ENCODE measurements around the gene RUBCNL.
"Not testable (repeated sequence)": the region's sequence is repeated elsewhere in the genome, so short reads cannot be mapped to it uniquely, and the experiment has no call there.

Gene RUBCNL, protein sequence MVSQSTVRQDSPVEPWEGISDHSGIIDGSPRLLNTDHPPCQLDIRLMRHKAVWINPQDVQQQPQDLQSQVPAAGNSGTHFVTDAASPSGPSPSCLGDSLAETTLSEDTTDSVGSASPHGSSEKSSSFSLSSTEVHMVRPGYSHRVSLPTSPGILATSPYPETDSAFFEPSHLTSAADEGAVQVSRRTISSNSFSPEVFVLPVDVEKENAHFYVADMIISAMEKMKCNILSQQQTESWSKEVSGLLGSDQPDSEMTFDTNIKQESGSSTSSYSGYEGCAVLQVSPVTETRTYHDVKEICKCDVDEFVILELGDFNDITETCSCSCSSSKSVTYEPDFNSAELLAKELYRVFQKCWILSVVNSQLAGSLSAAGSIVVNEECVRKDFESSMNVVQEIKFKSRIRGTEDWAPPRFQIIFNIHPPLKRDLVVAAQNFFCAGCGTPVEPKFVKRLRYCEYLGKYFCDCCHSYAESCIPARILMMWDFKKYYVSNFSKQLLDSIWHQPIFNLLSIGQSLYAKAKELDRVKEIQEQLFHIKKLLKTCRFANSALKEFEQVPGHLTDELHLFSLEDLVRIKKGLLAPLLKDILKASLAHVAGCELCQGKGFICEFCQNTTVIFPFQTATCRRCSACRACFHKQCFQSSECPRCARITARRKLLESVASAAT

DNA sequence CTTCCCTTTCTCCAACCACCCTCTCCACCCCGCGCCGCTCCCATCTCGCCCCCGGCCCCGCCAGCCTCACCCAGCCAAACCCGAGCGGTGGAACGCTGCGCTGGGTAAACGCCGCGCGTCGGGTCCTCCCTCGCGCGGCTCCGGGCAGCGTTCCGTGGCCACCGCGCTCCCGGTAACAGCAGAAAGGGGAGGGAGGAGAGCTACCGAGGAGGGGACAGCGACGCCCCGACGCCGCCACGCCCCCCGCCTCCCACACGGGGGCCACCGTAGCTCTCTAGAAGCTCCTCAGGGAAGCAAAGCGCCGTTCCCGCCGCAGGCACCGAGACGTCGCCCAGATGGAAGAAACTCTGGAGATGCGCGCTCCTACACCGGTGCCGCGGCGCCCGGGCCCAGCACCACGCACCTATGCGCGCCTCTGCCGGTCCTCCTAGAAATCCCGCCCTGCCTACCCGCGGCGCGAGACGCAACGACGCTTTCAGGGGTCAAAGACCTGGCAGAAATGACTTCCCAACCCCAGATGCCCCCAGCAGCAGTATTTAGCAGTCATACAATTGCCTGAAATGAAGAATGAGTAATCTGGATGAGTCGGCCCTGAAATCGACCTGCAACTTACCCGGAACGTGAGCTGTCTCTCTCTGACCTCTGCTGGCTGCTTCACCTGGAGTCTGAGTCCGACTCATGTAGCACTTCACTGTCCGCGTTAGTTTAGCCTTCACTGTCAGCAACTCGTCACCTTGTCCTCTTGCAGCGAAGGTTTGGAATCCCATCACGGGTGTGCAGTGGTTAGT is at the start of gene RUBCNL:
TSS of gene RUBCNL (minus strand) at position 189 of the 788 bp plus-strand sequence. CDS start 14,777 bp downstream, outside the sequence.
- peak within 1 kb of the TSS; percentile 83 for H3K4me3 ChIP-seq (ENCODE audit: low read length)
- H3K27me3 ChIP-seq (ENCODE audit: control insufficient read depth, insufficient read depth, low read length): peaks cover 50% of the 10 kb centered on the region
- H3K9me3 ChIP-seq (ENCODE audit: control insufficient read depth, low read depth, low read length): no peaks in the 10 kb centered on the region
- no peak within 1 kb of the TSS for H3K27ac ChIP-seq (ENCODE audit: low read length)
- no peaks in the 10 kb centered on the region for H3K36me3 ChIP-seq (ENCODE audit: control insufficient read depth, low read depth, low read length)
- H3K9ac ChIP-seq (ENCODE audit: low read length): no peak within 1 kb of the TSS
- peaks cover 8% of the 10 kb centered on the region for H3K4me1 ChIP-seq (ENCODE audit: control insufficient read depth, low read depth, low read length)

DNA sequence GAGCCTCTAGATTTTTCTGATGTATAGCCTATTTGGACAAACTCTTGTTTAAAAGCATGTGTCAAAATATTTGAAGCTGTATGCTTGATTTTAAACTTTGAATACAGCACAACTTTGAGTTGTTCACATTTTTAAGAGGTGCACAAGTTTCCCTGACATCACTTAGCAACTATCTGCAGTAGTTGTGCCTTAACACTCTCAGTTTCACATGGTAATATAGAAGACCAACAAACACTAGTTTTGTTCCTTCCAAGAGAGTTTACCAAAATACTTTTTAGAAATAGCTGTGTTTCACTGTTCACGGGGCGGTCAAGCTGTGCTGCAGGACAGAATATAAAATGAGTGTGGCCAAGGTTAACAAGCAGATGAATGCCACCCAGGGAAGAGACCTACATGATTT is 42.5 kb upstream of the RUBCNL start:
- H3K36me3 ChIP-seq (ENCODE audit: control insufficient read depth, low read depth, low read length); H3K4me3 ChIP-seq (ENCODE audit: low read length); H3K9me3 ChIP-seq (ENCODE audit: control insufficient read depth, low read depth, low read length); H3K9ac ChIP-seq (ENCODE audit: low read length); H3K4me1 ChIP-seq (ENCODE audit: control insufficient read depth, low read depth, low read length); H3K27me3 ChIP-seq (ENCODE audit: control insufficient read depth, insufficient read depth, low read length); H3K27ac ChIP-seq (ENCODE audit: low read length): not testable (repeated sequence)

DNA sequence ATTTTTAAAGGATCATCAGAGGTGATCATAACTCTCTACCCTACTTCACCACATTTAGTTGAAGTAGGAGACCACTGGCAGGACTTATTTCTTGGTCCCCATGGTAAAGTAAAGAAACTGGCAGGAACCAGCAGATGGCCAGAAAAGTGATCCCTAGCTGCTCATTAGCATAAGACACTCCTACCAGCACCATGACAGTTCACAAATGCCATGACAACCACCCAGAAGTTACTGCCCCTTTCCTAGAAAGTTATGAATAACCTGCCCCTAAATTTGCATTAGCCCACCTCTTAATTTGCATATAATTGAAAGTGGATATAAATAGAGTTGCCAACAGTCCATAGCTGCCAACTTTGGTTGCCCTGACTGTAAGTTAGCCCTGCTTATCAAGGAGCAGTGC is 18.4 kb upstream of the RUBCNL start:
- Histone ChIP-seq H3K27ac (ENCODE audit: low read length) (no peak overlapping the region), H3K27me3 (ENCODE audit: control insufficient read depth, insufficient read depth, low read length) (no peaks in the 10 kb centered on the region), H3K36me3 (ENCODE audit: control insufficient read depth, low read depth, low read length) (no peaks in the 10 kb centered on the region), H3K9ac (ENCODE audit: low read length) (no peak overlapping the region), H3K4me3 (ENCODE audit: low read length) (no peak overlapping the region), H3K4me1 (ENCODE audit: control insufficient read depth, low read depth, low read length) (no peaks in the 10 kb centered on the region), H3K9me3 (ENCODE audit: control insufficient read depth, low read depth, low read length) (no peaks in the 10 kb centered on the region)

DNA sequence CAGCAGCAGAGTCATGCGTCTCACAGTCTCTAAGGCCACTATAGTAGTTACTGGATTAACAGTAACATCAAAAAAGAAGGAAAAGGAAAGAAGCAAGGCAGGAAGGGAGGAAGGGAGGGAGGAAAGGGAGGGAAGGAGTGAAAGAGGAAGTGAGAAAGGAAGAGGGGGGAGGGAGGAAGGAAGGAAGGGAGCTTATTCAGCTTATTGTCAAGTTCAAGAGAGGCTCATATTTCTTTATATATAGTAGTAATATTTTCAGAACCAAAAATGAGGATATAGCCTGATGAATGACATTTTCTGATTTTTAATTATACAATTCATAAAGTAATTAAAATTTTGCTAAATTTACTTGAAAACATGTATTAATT is 17.7 kb upstream of the RUBCNL start:
- no peaks in the 10 kb centered on the region for H3K27me3 ChIP-seq (ENCODE audit: control insufficient read depth, insufficient read depth, low read length)
- H3K27ac ChIP-seq (ENCODE audit: low read length): no peak overlapping the region
- H3K4me3 ChIP-seq (ENCODE audit: low read length): no peak overlapping the region
- no peaks in the 10 kb centered on the region for H3K36me3 ChIP-seq (ENCODE audit: control insufficient read depth, low read depth, low read length)
- H3K9ac ChIP-seq (ENCODE audit: low read length): no peak overlapping the region
- no peaks in the 10 kb centered on the region for H3K9me3 ChIP-seq (ENCODE audit: control insufficient read depth, low read depth, low read length)
- H3K4me1 ChIP-seq (ENCODE audit: control insufficient read depth, low read depth, low read length): no peaks in the 10 kb centered on the region

DNA sequence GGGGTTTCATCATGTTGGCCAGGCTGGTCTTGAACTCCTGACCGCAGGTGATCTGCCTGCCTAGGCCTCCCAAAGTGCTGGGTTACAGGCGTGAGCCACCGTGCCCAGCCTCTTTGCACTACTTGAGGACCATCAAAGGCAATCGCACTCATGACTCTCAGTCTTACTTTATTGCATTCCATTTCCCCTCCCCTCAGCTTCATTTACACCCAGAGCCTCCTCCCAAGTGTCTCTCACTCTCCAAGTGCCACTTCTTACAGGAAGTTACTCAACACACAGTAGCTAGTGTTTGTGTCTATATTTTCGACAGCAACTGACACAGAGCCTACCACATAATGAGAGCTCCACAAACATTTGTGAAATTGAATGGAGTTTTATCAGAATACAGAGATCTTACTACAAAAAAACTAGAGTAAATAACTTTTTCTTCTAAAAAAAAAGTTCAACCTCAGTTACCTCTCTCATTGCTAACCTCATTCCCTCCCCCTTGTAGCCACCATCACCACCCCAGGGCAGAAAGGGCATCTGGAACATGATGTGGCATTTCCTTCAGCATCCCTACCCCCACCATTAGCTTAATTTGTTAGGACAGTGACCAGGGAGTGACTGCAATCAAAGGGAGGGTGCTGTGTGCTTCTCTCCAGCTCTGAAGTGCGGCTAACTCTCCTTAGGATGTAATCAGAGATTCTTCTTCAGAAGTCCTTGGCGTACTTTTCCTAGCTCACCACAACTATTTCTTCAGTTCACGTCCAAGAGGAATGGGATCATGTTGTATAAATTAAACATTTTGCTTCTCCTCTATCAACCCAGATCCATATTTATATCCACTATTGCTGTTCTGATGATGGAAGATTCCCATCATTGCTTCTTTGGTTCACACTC is 17.0 kb upstream of the RUBCNL start:
- Histone ChIP-seq H3K4me3 (ENCODE audit: low read length) (no peak overlapping the region), H3K27ac (ENCODE audit: low read length) (no peak overlapping the region), H3K36me3 (ENCODE audit: control insufficient read depth, low read depth, low read length) (no peaks in the 10 kb centered on the region), H3K9ac (ENCODE audit: low read length) (no peak overlapping the region), H3K27me3 (ENCODE audit: control insufficient read depth, insufficient read depth, low read length) (no peaks in the 10 kb centered on the region), H3K4me1 (ENCODE audit: control insufficient read depth, low read depth, low read length) (no peaks in the 10 kb centered on the region), H3K9me3 (ENCODE audit: control insufficient read depth, low read depth, low read length) (no peaks in the 10 kb centered on the region)

DNA sequence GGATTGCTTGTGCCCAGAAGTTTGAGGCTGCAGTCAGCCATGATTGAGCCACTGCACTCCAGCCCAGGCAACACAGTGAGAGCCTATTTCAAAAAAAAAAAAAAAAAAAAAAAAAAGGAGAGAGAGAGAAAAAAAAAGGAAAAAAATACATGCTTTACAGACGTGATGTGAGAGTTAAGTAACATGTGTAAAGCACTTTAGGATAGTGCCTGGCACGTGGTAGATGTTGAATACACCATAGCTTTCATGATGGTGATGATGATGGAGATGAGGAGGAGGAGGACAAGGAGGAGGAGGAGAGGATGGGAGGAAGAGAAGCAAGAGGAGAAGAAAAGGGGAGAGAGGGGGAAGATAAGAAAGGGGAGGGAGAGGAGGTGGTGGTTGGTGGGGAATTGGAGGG is 15.1 kb upstream of the RUBCNL start:
- no peaks in the 10 kb centered on the region for H3K9me3 ChIP-seq (ENCODE audit: control insufficient read depth, low read depth, low read length)
- H3K4me3 ChIP-seq (ENCODE audit: low read length): no peak overlapping the region
- no peak overlapping the region for H3K27ac ChIP-seq (ENCODE audit: low read length)
- H3K27me3 ChIP-seq (ENCODE audit: control insufficient read depth, insufficient read depth, low read length): no peaks in the 10 kb centered on the region
- H3K4me1 ChIP-seq (ENCODE audit: control insufficient read depth, low read depth, low read length): no peaks in the 10 kb centered on the region
- no peaks in the 10 kb centered on the region for H3K36me3 ChIP-seq (ENCODE audit: control insufficient read depth, low read depth, low read length)
- H3K9ac ChIP-seq (ENCODE audit: low read length): no peak overlapping the region

DNA sequence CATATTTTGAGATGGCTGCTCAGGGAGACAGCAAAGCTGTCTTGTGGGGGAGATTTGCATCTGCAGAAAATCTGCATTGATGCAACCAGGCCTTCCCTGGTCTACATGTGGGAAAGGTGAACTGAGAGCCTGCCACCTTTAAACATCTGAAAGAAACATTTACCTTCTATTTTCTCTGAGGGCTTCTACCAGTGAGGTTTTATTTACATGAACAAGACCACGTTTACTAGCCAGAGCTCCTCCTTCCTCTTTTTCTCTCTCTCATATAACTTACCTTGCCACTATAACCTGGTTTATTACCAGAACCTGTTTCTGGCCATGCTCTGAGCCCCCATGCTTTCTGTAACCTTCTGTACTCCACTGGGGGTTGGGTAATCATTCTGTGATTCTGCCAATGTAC is 14.4 kb upstream of the RUBCNL start:
- no peak overlapping the region for H3K27ac ChIP-seq (ENCODE audit: low read length)
- H3K4me3 ChIP-seq (ENCODE audit: low read length): no peak overlapping the region
- H3K4me1 ChIP-seq (ENCODE audit: control insufficient read depth, low read depth, low read length): no peaks in the 10 kb centered on the region
- no peaks in the 10 kb centered on the region for H3K27me3 ChIP-seq (ENCODE audit: control insufficient read depth, insufficient read depth, low read length)
- no peaks in the 10 kb centered on the region for H3K9me3 ChIP-seq (ENCODE audit: control insufficient read depth, low read depth, low read length)
- no peak overlapping the region for H3K9ac ChIP-seq (ENCODE audit: low read length)
- H3K36me3 ChIP-seq (ENCODE audit: control insufficient read depth, low read depth, low read length): no peaks in the 10 kb centered on the region

DNA sequence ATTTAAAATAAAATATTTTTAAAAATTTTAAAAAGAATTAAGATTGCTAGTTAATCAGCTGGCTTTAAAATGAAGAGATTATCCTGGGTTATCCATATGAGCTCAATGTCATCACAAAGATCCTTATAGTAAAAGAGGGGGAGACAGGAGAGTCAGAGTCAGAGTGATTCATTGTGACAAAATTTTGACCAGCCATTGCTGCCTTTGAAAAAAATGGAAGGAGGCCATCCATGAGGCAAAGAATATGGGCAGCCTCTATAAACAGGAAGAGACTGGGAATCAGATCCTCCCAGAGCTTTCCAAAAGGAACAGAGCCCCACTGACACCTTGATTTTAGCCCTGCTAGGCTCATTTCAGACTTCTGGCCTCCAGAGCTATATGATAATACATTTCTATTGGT is 9.3 kb upstream of the RUBCNL start:
- Histone ChIP-seq H3K4me1 (ENCODE audit: control insufficient read depth, low read depth, low read length) (no peaks in the 10 kb centered on the region), H3K4me3 (ENCODE audit: low read length) (no peak overlapping the region), H3K36me3 (ENCODE audit: control insufficient read depth, low read depth, low read length) (no peaks in the 10 kb centered on the region), H3K27ac (ENCODE audit: low read length) (no peak overlapping the region), H3K9ac (ENCODE audit: low read length) (no peak overlapping the region), H3K27me3 (ENCODE audit: control insufficient read depth, insufficient read depth, low read length) (no peaks in the 10 kb centered on the region), H3K9me3 (ENCODE audit: control insufficient read depth, low read depth, low read length) (no peaks in the 10 kb centered on the region)

DNA sequence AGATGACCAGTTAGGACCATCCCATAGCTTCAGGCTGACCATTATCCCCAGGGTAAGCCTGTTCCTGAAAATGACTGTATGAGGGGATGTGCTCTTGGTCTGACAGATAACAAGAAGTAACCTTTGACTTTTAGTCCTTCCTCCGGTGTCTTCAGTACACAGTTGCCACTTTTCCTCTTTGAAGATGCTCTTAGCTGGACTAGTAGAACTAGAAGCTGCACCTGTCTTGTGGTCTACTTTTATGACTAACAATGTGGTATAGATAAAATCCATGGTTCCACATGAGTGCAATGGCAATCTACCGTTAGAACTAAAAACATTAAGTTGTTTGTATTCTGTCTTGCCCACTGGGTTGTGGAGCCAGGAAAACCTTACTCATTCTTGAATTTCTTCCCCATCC is 5.9 kb upstream of the RUBCNL start:
- no peaks in the 10 kb centered on the region for H3K4me1 ChIP-seq (ENCODE audit: control insufficient read depth, low read depth, low read length)
- no peaks in the 10 kb centered on the region for H3K36me3 ChIP-seq (ENCODE audit: control insufficient read depth, low read depth, low read length)
- H3K9ac ChIP-seq (ENCODE audit: low read length): no peak overlapping the region
- H3K4me3 ChIP-seq (ENCODE audit: low read length): no peak overlapping the region
- no peak overlapping the region for H3K27ac ChIP-seq (ENCODE audit: low read length)
- H3K27me3 ChIP-seq (ENCODE audit: control insufficient read depth, insufficient read depth, low read length): peaks cover 14% of the 10 kb centered on the region
- H3K9me3 ChIP-seq (ENCODE audit: control insufficient read depth, low read depth, low read length): no peaks in the 10 kb centered on the region

DNA sequence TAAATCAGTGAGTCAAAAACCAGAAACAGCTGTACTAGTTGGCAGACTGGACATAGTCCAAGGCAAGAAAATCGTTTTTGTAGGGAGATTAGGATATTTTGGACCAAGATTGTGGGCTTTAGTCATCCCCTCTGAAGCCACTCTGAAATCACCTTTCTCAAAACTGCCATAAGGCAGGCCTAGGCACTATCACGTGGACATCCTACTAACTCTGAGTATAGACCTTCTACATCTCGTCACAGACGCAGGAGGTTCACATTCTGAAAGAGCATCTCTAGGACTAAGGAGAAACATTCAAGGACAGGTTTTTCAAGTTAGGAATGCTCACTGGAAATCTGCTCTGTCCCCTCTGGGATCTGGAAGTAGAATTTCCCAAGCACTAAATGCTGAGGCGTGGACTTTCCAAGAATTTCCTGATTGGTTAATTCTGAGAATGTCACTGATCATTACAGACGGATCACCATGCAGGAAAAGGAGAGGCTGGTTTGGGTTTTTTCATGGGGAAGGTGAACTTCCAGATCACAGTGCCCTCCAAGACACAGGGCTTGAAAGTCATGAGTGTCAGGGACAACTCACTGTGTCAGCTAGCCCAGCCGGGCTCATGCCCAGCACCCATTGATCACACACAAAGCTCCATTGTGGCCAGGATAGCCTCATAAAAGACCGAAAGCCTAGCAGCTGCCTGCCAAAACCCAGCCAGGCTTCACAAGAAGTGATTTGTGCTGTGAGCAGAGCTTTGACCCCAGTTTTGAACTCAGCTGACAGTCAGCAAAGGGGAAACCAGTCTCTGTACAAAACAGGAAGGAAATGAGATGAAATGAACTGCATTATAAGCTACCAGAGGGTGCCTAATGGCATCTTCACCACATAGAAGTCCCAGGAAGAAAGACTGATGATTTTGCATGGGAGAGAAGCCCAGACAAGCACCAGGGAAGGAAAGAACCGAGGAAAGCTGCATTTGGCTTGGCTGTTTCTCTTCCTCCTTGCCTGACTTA is 2.7 kb upstream of the RUBCNL start:
- Histone ChIP-seq H3K4me1 (ENCODE audit: control insufficient read depth, low read depth, low read length) (peaks cover 8% of the 10 kb centered on the region), H3K36me3 (ENCODE audit: control insufficient read depth, low read depth, low read length) (no peaks in the 10 kb centered on the region), H3K27me3 (ENCODE audit: control insufficient read depth, insufficient read depth, low read length) (peaks cover 45% of the 10 kb centered on the region), H3K27ac (ENCODE audit: low read length) (no peak overlapping the region), H3K9ac (ENCODE audit: low read length) (no peak overlapping the region), H3K4me3 (ENCODE audit: low read length) (no peak overlapping the region), H3K9me3 (ENCODE audit: control insufficient read depth, low read depth, low read length) (no peaks in the 10 kb centered on the region)

All from iPS-18a (cell line).